HFF-Myc (cell line): Measurements from ENCODE around the gene AMBRA1.

Source experiments
- DNase-seq: peaks from one replicate; pipeline ENCODE4 v3.0.0-alpha.2; 2011; ENCODE audit warnings: low read depth; ENCODE audit errors: extremely low read depth
- H3K4me3 ChIP-seq: replicated peaks from 2 replicates; pipeline ENCODE4 v1.5.1; 2011; ENCODE audit warnings: low read depth, mild to moderate bottlenecking, control low read depth, low read length
- TF ChIP-seq, protein P1 (sequence below): IDR thresholded peaks from 2 replicates; pipeline ENCODE4 v1.5.1; 2012; ENCODE audit warnings: mild to moderate bottlenecking, low read depth, low read length, control low read depth; ENCODE audit errors: missing control alignments

AMBRA1 gene

GRCh38 chr11:46393759-46394158 lies 200.1 kb downstream of the AMBRA1 start:
- DNase-seq, result no peak
- no peak overlapping the region for H3K4me3 ChIP-seq
- TF ChIP-seq, protein P1, sequence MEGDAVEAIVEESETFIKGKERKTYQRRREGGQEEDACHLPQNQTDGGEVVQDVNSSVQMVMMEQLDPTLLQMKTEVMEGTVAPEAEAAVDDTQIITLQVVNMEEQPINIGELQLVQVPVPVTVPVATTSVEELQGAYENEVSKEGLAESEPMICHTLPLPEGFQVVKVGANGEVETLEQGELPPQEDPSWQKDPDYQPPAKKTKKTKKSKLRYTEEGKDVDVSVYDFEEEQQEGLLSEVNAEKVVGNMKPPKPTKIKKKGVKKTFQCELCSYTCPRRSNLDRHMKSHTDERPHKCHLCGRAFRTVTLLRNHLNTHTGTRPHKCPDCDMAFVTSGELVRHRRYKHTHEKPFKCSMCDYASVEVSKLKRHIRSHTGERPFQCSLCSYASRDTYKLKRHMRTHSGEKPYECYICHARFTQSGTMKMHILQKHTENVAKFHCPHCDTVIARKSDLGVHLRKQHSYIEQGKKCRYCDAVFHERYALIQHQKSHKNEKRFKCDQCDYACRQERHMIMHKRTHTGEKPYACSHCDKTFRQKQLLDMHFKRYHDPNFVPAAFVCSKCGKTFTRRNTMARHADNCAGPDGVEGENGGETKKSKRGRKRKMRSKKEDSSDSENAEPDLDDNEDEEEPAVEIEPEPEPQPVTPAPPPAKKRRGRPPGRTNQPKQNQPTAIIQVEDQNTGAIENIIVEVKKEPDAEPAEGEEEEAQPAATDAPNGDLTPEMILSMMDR, result no peak

- TF ChIP-seq, protein P1, result no peak
- no peak for DNase-seq
- H3K4me3 ChIP-seq, result no peak overlapping the region
Observed at GRCh38 chr11:46393231-46393616, 200.6 kb downstream of the AMBRA1 start.

GRCh38 chr11:46392421-46393230 lies 201.2 kb downstream of the AMBRA1 start:
- H3K4me3 ChIP-seq, result peak overlapping the region; percentile 15; the same call in 1 of the 2 replicates
- no peak for DNase-seq
- TF ChIP-seq, protein P1, result no peak

DNA sequence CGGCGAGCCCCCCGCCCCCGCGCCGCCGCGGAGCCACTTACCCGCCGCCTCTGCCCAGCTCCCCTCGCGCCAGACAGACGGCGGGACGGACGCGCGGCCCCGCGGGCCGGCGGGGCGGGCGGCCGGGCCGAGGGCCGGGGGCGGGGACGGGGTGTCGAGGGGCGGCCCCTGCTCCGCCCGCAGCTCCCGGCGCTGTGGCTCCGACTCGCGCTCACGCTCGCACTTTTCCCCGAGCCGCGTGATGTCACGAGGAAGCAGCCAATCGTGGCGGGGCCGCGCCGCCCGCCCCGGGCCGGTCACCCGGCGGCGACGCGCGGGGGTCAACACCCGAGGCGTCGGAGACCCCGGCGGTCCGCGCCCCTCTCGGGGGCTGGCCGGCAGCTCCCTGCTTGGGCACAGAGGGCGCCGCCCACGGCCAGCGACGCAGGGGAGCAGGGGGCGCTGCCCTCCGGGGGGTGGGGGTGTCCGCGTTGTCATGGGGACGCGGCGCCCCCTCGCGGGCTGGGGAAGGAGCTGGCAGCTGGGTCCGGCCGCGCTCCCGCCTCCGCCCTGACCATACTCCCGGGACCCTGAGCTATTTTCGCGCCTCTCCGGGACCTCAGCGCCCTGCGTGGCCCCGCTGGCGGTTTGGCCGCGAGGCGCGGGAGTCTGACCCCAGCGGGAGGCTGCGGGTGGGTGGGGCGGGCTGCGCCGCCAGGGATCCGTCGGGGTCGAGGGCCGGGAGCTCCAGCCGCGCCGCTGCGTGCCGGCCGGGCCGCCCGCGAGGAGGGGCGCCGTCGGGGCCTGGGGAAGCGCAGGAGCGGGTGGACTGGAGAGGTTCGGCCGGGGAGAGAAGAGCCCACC lies 202.0 kb downstream of the AMBRA1 start, which contains the start of gene CHRM4:
TSS of gene CHRM4 (minus strand) at position 199 of the 843 bp plus-strand sequence. CDS start 5,219 bp downstream, outside the sequence.
- TF ChIP-seq, protein P1, result peak; percentile 37
- no peak for DNase-seq
- H3K4me3 ChIP-seq, result peak within 1 kb of the TSS; percentile 27

GRCh38 chr11:46391186-46391577 lies 202.6 kb downstream of the AMBRA1 start:
- DNase-seq, result no peak
- no peak overlapping the region for H3K4me3 ChIP-seq

GRCh38 chr11:46390331-46391171 lies 203.3 kb downstream of the AMBRA1 start:
- TF ChIP-seq, protein P1, result no peak
- no peak for DNase-seq
- H3K4me3 ChIP-seq, result no peak overlapping the region

More at GRCh38 chr11:46391186-46391577, 202.6 kb downstream of the AMBRA1 start:
- TF ChIP-seq, protein P1, result no peak
